Fibroblast of mammary gland (primary cell): ENCODE measurements around the gene TK1.
A peak's percentile ranks its signal among the peaks of the same experiment; 100 is the strongest.

Source experiments
- DNase-seq: peaks from one replicate; pipeline ENCODE4 v3.0.0-alpha.2; 2010; ENCODE audit warnings: low read depth
- H3K4me3 ChIP-seq: 2 replicates; pipeline ENCODE4 v1.5.1; 2011; ENCODE audit warnings: low read depth, mild to moderate bottlenecking, low read length, moderate library complexity; ENCODE audit not compliant: control insufficient read depth
- CTCF ChIP-seq: conservative IDR thresholded peaks from 2 replicates; pipeline ENCODE4 v1.5.1; 2011; ENCODE audit warnings: low read depth, low read length, inconsistent platforms; ENCODE audit not compliant: control insufficient read depth, insufficient read depth

The TK1 gene

GRCh38 chr17:78184868-78185267 lies 2.0 kb downstream of the TK1 start:
- no peak for TF ChIP-seq CTCF
- H3K4me3 ChIP-seq, result no peak overlapping the region
- DNase-seq, result no peak

GRCh38 chr17:78184351-78184750 lies 2.5 kb downstream of the TK1 start:
- no peak overlapping the region for H3K4me3 ChIP-seq
- DNase-seq, result no peak
- TF ChIP-seq CTCF, result no peak

- no peak for TF ChIP-seq CTCF
Measured at GRCh38 chr17:78183916-78184315, 2.9 kb downstream of the TK1 start.

GRCh38 chr17:78182504-78182903 lies 4.3 kb downstream of the TK1 start:
- no peak overlapping the region for H3K4me3 ChIP-seq
- no peak for DNase-seq
- TF ChIP-seq CTCF, result no peak

More at GRCh38 chr17:78183916-78184315, 2.9 kb downstream of the TK1 start:
- no peak for DNase-seq
- H3K4me3 ChIP-seq, result no peak overlapping the region

- no peak for DNase-seq
- H3K4me3 ChIP-seq, result no peak overlapping the region
- TF ChIP-seq CTCF, result no peak
Measured at GRCh38 chr17:78180508-78180907, 6.3 kb downstream of the TK1 start.

GRCh38 chr17:78180083-78180482 lies 6.8 kb downstream of the TK1 start:
- no peak overlapping the region for H3K4me3 ChIP-seq
- no peak for DNase-seq
- no peak for TF ChIP-seq CTCF

- TF ChIP-seq CTCF, result no peak
- no peak overlapping the region for H3K4me3 ChIP-seq
- DNase-seq, result peak; percentile 39
Measured at GRCh38 chr17:78179372-78179771, 7.5 kb downstream of the TK1 start.
